ENCODE measurements around the gene TTBK1.

GRCh38 chr6:43205849-43206248 is 37.4 kb upstream of the TTBK1 start:
- no peak for TF ChIP-seq CTCF (IDR thresholded peaks at IDR 0.05)
- TF ChIP-seq EZH2 (IDR thresholded peaks at IDR 0.05): no peak

Measured in neural progenitor cell (in vitro differentiated cells).